Gastroesophageal sphincter (tissue), 4 donors: ENCODE measurements around the gene C18orf32. TPM values are rescaled to one million over a fixed set of nuclear protein-coding genes. Genes with fewer than 3 reads are reported as not detected.
"Not testable (repeated sequence)": the region's sequence is repeated elsewhere in the genome, so short reads cannot be mapped to it uniquely, and the experiment has no call there.

Experiments used
- ATAC-seq: fragments of 150-250 bp; one replicate; pipeline ENCODE4 v1.9.1; 2016; ENCODE audit warnings: mild to moderate bottlenecking, moderate library complexity
- H3K27ac ChIP-seq, 4 donors: fragments of 200-600 bp; sonication (generic) in 3 of 4; 1 replicate in 3 of 4; 2 replicates in 1 of 4; pipeline ENCODE4 v1.5.1; 2016 to 2019
- H3K27me3 ChIP-seq: fragments of 200-600 bp; sonication (generic); one replicate; pipeline ENCODE4 v1.5.1; 2019
- H3K36me3 ChIP-seq, 2 donors: fragments of 200-600 bp; sonication (generic); one replicate each; pipeline ENCODE4 v1.5.1; 2019; ENCODE audit warnings: control low read depth in 1 of 2
- H3K4me1 ChIP-seq, 3 donors: fragments of 200-600 bp; sonication (generic); 1 replicate in 2 of 3; 2 replicates in 1 of 3; pipeline ENCODE4 v1.5.1; 2016 to 2019; ENCODE audit warnings: control low read depth in 2 of 3
- H3K4me3 ChIP-seq, 2 donors: fragments of 200-600 bp; sonication (generic); one replicate each; pipeline ENCODE4 v1.5.1; 2019; ENCODE audit warnings: mild to moderate bottlenecking in 1 of 2, moderate library complexity in 1 of 2
- H3K9me3 ChIP-seq, 3 donors: fragments of 200-600 bp; sonication (generic); one replicate each; pipeline ENCODE4 v1.5.1; 2017 to 2019; ENCODE audit warnings: control low read depth in 2 of 3
- CTCF ChIP-seq, 4 experiments: fragments of 200-600 bp in 2 of 4; fragments of 450-650 bp in 2 of 4; sonication (generic) in 1 of 4; IDR thresholded peaks; one replicate each; pipeline ENCODE4 v1.5.1; 2017 to 2019; ENCODE audit warnings: antibody characterized with exemption in 4 of 4, mild to moderate bottlenecking in 2 of 4, moderate library complexity in 2 of 4
- EP300 ChIP-seq: sonication (generic); formaldehyde crosslinking; IDR thresholded peaks from one replicate; pipeline ENCODE4 v1.6.1; 2017; ENCODE audit warnings: antibody characterized with exemption, mild to moderate bottlenecking
- POLR2A ChIP-seq, 2 donors: fragments of 450-650 bp; IDR thresholded peaks; one replicate each; pipeline ENCODE4 v1.6.1; 2017; ENCODE audit warnings: antibody characterized with exemption in 2 of 2, mild to moderate bottlenecking in 2 of 2, moderate library complexity in 1 of 2
- POLR2AphosphoS5 ChIP-seq: sonication (generic); formaldehyde crosslinking; IDR thresholded peaks from one replicate; pipeline ENCODE4 v1.6.1; 2017; ENCODE audit warnings: antibody characterized with exemption
- WGBS, 2 donors: methylation state at CpG; one replicate each; pipeline ENCODE4 v1.1.5; 2018; ENCODE audit warnings: low coverage in 1 of 2; 5-methylcytosine and 5-hydroxymethylcytosine counted together
- total RNA-seq, 4 donors: library from RNA; depleted of rRNA; stranded (reverse); fragments of >200 nt; gene quantifications; one replicate each; pipeline ENCODE4 v1.1.0, GENCODE V29; 2016

C18orf32 gene
- total RNA-seq, 4 donors from 2014 or later: 38.9 to 64.0 (median 48.2) TPM

- no peak for ATAC-seq
- H3K9me3 ChIP-seq: no peaks in the 10 kb centered on the region
- WGBS, 2 donors: 56 to 83% methylated on average over 3 to 5 of the region's 9 CpGs
- no peaks in the 10 kb centered on the region for H3K36me3 ChIP-seq
- no peaks in the 10 kb centered on the region for H3K27me3 ChIP-seq
- no peaks in the 10 kb centered on the region for H3K4me1 ChIP-seq
- TF ChIP-seq POLR2A (IDR thresholded peaks at IDR 0.05) (no peak), CTCF (IDR thresholded peaks at IDR 0.05) (no peak), POLR2AphosphoS5 (no peak), EP300 (no peak)
- H3K27ac ChIP-seq: no peak overlapping the region
- H3K4me3 ChIP-seq: no peak overlapping the region
These were observed 27.5 kb upstream of the C18orf32 start for GRCh38 chr18:49514577-49514976.

GRCh38 chr18:49512876-49513275, 25.8 kb upstream of the C18orf32 start:
- H3K4me3 ChIP-seq, H3K27me3 ChIP-seq, H3K36me3 ChIP-seq, H3K4me1 ChIP-seq, H3K27ac ChIP-seq, ATAC-seq, H3K9me3 ChIP-seq: not testable (repeated sequence)
- WGBS, 2 donors: 84 to 88% methylated on average over 5 to 8 of the region's 8 CpGs

GRCh38 chr18:49510393-49511115, 23.5 kb upstream of the C18orf32 start:
- H3K9me3 ChIP-seq: no peaks in the 10 kb centered on the region
- peak in 3 of 4 experiments; percentile 52 to 84 (median 67) for TF ChIP-seq CTCF (IDR thresholded peaks at IDR 0.05)
- no peak for TF ChIP-seq EP300
- H3K4me1 ChIP-seq: no peaks in the 10 kb centered on the region
- H3K27ac ChIP-seq: no peak overlapping the region
- no peak overlapping the region for H3K4me3 ChIP-seq
- ATAC-seq: peak; percentile 41
- H3K27me3 ChIP-seq: peaks cover 17% of the 10 kb centered on the region
- no peaks in the 10 kb centered on the region for H3K36me3 ChIP-seq
- WGBS, 2 donors: 32 to 42% methylated on average over 6 to 9 of the region's 12 CpGs

- WGBS, 2 donors: 89 to 97% methylated on average over 5 of the region's 5 CpGs
- not testable (repeated sequence) for H3K4me1 ChIP-seq, H3K4me3 ChIP-seq, H3K9me3 ChIP-seq, ATAC-seq, H3K36me3 ChIP-seq, H3K27ac ChIP-seq
- peaks cover 22% of the 10 kb centered on the region for H3K27me3 ChIP-seq
These were observed 19.4 kb upstream of the C18orf32 start for GRCh38 chr18:49506438-49506837.

GRCh38 chr18:49503931-49504330, 16.9 kb upstream of the C18orf32 start:
- TF ChIP-seq POLR2A (IDR thresholded peaks at IDR 0.05): no peak
- TF ChIP-seq POLR2AphosphoS5: no peak
- TF ChIP-seq CTCF (IDR thresholded peaks at IDR 0.05): no peak
- H3K36me3 ChIP-seq: no peaks in the 10 kb centered on the region
- no peak overlapping the region for H3K4me3 ChIP-seq
- no peak overlapping the region for H3K27ac ChIP-seq
- WGBS, 2 donors: 17 to 50% methylated on average over 1 of the region's 1 CpG
- no peaks in the 10 kb centered on the region for H3K4me1 ChIP-seq
- H3K9me3 ChIP-seq: no peaks in the 10 kb centered on the region
- no peak for ATAC-seq
- H3K27me3 ChIP-seq: peaks cover 47% of the 10 kb centered on the region

GRCh38 chr18:49500201-49500921, 13.3 kb upstream of the C18orf32 start:
- TF ChIP-seq POLR2A (IDR thresholded peaks at IDR 0.05): no peak
- TF ChIP-seq POLR2AphosphoS5: no peak
- TF ChIP-seq CTCF (IDR thresholded peaks at IDR 0.05): no peak
- H3K4me1 ChIP-seq: no peaks in the 10 kb centered on the region
- H3K4me3 ChIP-seq: no peak overlapping the region
- H3K27ac ChIP-seq: no peak overlapping the region
- ATAC-seq: no peak
- H3K27me3 ChIP-seq: peaks cover 35% of the 10 kb centered on the region
- WGBS, 2 donors: 41 to 42% methylated on average over 9 to 12 of the region's 14 CpGs
- no peaks in the 10 kb centered on the region for H3K36me3 ChIP-seq
- no peaks in the 10 kb centered on the region for H3K9me3 ChIP-seq
